Heart left ventricle (tissue), 16 donors: ENCODE measurements around the gene FAT1. TPM values are rescaled to one million over a fixed set of nuclear protein-coding genes. Genes with fewer than 3 reads are reported as not detected.

Experiments
- ATAC-seq, 4 donors: fragments of 200-7000 bp; cut with Tn5 transposase; one replicate each; pipeline ENCODE4 v1.9.1; 2020 to 2022; ENCODE audit warnings: moderate library complexity in 4 of 4, mild to moderate bottlenecking in 3 of 4, moderate number of reproducible peaks in 1 of 4
- DNase-seq, 5 donors: peaks; one replicate each; pipeline ENCODE4 v3.0.0-alpha.2; 2020
- H3K27ac ChIP-seq, 12 donors: fragments of 200-600 bp; sonication (generic) in 4 of 12; one replicate each; pipeline versions ENCODE4 v1.5.0 to v1.8.0; 2016 to 2022; ENCODE audit warnings: mild to moderate bottlenecking in 2 of 12
- H3K27me3 ChIP-seq, 9 donors: fragments of 200-600 bp; sonication (generic) in 2 of 9; one replicate each; pipeline versions ENCODE4 v1.5.1 to v1.8.0; 2016 to 2022; ENCODE audit warnings: mild to moderate bottlenecking in 3 of 9
- H3K36me3 ChIP-seq, 9 donors: fragments of 200-600 bp; sonication (generic) in 2 of 9; one replicate each; pipeline versions ENCODE4 v1.5.0 to v1.8.0; 2018 to 2022; ENCODE audit warnings: mild to moderate bottlenecking in 2 of 9
- H3K4me1 ChIP-seq, 12 donors: fragments of 200-600 bp; sonication (generic) in 4 of 12; one replicate each; pipeline versions ENCODE4 v1.5.0 to v1.8.0; 2016 to 2022; ENCODE audit warnings: mild to moderate bottlenecking in 3 of 12
- H3K4me3 ChIP-seq, 12 donors: fragments of 200-600 bp; sonication (generic) in 4 of 12; one replicate each; pipeline versions ENCODE4 v1.5.0 to v1.8.0; 2017 to 2022; ENCODE audit warnings: mild to moderate bottlenecking in 9 of 12, moderate library complexity in 4 of 12
- H3K9me3 ChIP-seq, 12 donors: fragments of 200-600 bp; sonication (generic) in 4 of 12; one replicate each; pipeline versions ENCODE4 v1.5.0 to v1.8.0; 2016 to 2022; ENCODE audit warnings: mild to moderate bottlenecking in 1 of 12
- POLR2A ChIP-seq, 2 donors: fragments of 450-650 bp; IDR thresholded peaks; one replicate each; pipeline ENCODE4 v1.6.1; 2017; ENCODE audit warnings: antibody characterized with exemption in 2 of 2, mild to moderate bottlenecking in 2 of 2, moderate library complexity in 2 of 2
- whole genome bisulfite sequencing, 4 donors: extraction: QIAGEN DNeasy Blood & Tissue Kit in 2 of 4; methylation state at CpG; one replicate each; pipeline versions ENCODE4 v1.1.5 to v1.1.7; 2013 to 2018; 5-methylcytosine and 5-hydroxymethylcytosine counted together
- intact Hi-C, 10 donors: fragments of 100-400 bp; cut with DNase I; formaldehyde crosslinking; loops; one replicate each; pipeline versions ENCODE4 v1.11.1 to v1.14.2; 2022
- polyA plus RNA-seq, 2 donors: library from polyadenylated mRNA; stranded (reverse); fragments of 200-250 nt; gene quantifications; one replicate each; pipeline ENCODE4 v1.2.3, GENCODE V29; 2013
- total RNA-seq, 9 donors: library from RNA; depleted of rRNA in 2 of 9; stranded (reverse); fragments of >200 nt in 2 of 9; fragmentation: NEBNext Ultra II Directional in 3 of 9; extraction: Animal tissue kit (Norgen Biotek cat#: 25700) in 3 of 9; gene quantifications; one replicate each; pipeline versions ENCODE4 v1.1.0 to v1.2.4, GENCODE V29; 2016 to 2023
- TF ChIP-seq, protein P1 (sequence below), 12 donors: fragments of 200-600 bp; sonication (generic) in 4 of 12; IDR thresholded peaks; one replicate each; pipeline versions ENCODE4 v1.5.0 to v1.8.0; 2018 to 2022; ENCODE audit warnings: antibody characterized with exemption in 12 of 12, mild to moderate bottlenecking in 5 of 12
- donor health status: ischemic (EF 13 %, LVEDD 7.1; RV severe dilation, severe dysfunction).
- donor health status: healthy with polysubstance abuse.
- donor health status: DM: no; HTN: yes; CAD: no.
- donor health status: DM: no; HTN: no; CAD: no.
- donor health status: ischemic (EF 25% LVEDD 6.9; RV normal size, moderate dysfunction).
- donor health status: ischemic (EF 25% LVEDD 5.7; RV mildly dilated, moderate dysfunction).
- donor health status: healthy.
- donor health status: DM: yes; HTN: yes; CAD: no.
- donor health status: ischemic (EF 35%, LVEDD 5.7; RV mildly dilated, moderate dysfunction).
- donor health status: nonischemic (EF 11% LVEDD 7.7; RV severe dilation, severe dysfunction).
- donor health status: DM: yes; HTN: yes; CAD: no.
- donor health status: PGD.
- donor health status: ischemic (EF 29% LVEDD 5.4; RV normal size, mild dysfunction).
- donor health status: nonischemic (EF 23%, LVEDD 6.1; RV moderate dilation, normal function).

FAT1 gene
- total and polyA plus RNA-seq, 11 donors: 15.2 to 151 (median 65.9) TPM

DNA sequence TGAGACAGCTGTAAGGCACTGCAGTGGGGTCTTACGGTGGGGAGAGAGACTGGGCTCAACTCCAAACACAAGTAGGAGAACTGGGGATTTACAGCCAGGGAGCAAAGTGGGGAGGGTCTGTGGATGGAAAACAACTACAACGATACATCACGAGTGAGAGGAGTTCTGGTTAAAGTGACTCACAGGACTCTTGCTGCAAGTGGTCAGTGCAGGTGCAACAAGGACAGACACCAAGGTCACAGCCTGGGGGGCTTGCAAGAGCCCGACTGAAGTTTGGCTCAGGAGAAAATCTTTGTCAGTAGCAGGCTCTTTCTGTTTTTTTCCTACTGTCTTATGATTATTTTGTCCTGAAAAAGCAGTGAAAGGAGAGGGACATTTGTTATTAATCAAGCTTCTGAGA, 10.1 kb upstream of the FAT1 start:
- H3K27me3 ChIP-seq: no peaks in the 10 kb centered on the region
- H3K36me3 ChIP-seq: no peaks in the 10 kb centered on the region
- WGBS, 4 donors: 45 to 63% (median 53%) methylated on average over 4 of the region's 4 CpGs
- DNase-seq (no peak), ATAC-seq (no peak)
- H3K27ac ChIP-seq: no peak overlapping the region
- H3K4me3 ChIP-seq: no peak overlapping the region
- no peaks in the 10 kb centered on the region for H3K4me1 ChIP-seq
- TF ChIP-seq, protein P1, sequence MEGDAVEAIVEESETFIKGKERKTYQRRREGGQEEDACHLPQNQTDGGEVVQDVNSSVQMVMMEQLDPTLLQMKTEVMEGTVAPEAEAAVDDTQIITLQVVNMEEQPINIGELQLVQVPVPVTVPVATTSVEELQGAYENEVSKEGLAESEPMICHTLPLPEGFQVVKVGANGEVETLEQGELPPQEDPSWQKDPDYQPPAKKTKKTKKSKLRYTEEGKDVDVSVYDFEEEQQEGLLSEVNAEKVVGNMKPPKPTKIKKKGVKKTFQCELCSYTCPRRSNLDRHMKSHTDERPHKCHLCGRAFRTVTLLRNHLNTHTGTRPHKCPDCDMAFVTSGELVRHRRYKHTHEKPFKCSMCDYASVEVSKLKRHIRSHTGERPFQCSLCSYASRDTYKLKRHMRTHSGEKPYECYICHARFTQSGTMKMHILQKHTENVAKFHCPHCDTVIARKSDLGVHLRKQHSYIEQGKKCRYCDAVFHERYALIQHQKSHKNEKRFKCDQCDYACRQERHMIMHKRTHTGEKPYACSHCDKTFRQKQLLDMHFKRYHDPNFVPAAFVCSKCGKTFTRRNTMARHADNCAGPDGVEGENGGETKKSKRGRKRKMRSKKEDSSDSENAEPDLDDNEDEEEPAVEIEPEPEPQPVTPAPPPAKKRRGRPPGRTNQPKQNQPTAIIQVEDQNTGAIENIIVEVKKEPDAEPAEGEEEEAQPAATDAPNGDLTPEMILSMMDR (IDR thresholded peaks at IDR 0.05): no peak
- no peak for TF ChIP-seq POLR2A (IDR thresholded peaks at IDR 0.05)
- intact Hi-C loops: no loop called here
- H3K9me3 ChIP-seq: no peaks in the 10 kb centered on the region

DNA sequence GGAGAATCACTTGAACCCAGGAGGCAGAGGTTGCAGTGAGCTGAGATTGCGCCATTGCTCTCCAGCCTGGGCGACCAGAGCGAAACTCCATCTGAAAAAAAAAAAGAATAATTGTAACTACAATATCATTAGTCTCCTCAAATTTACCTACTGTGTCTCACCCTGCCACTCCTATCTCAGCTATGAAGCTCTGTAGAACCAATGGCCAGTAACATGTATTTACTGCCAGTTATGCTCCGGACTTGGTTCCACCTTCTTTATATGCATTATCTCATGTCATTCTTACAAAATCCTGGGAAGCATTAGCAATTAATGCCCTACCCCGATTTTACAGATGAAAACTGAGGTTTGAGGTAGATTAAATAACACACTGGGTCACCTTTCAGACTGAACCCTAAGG, 7.0 kb upstream of the FAT1 start:
- H3K27me3 ChIP-seq: peaks cover 0 to 19% (median 0%) of the 10 kb centered on the region in 9 donors
- peaks cover 0 to 11% (median 0%) of the 10 kb centered on the region in 12 donors for H3K4me1 ChIP-seq
- intact Hi-C loops: no loop called here
- DNase-seq: no peak
- H3K9me3 ChIP-seq: no peaks in the 10 kb centered on the region
- WGBS, 4 donors: 90 to 93% (median 92%) methylated on average over 5 of the region's 5 CpGs
- no peak overlapping the region for H3K27ac ChIP-seq
- ATAC-seq: no peak
- H3K36me3 ChIP-seq: no peaks in the 10 kb centered on the region
- H3K4me3 ChIP-seq: no peak overlapping the region
- TF ChIP-seq, protein P1 (IDR thresholded peaks at IDR 0.05): no peak
- TF ChIP-seq POLR2A (IDR thresholded peaks at IDR 0.05): no peak

DNA sequence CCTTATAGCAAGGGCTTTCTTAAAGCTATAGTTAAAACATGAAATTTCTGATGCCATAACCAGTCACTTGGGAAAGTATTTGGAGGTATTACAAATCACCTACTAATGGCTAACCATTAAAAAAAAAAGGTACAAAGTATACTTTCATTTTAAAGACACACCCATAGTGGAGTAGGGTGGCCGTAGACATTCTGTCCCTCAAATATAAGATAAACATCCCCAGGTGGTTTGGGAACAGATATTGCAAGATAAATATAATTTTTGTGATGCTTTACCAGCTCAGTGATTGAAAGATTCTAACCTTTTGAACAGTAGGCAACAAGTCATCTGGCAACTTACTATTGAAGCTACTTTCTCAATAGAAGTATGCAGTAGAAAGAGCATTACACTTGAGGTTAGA, 6.2 kb upstream of the FAT1 start:
- no peak overlapping the region for H3K4me3 ChIP-seq
- intact Hi-C loops: loop anchor here in 7 of 10 donors (5.0 to 10.0 kb wide), 7 partner anchors 63 to 875 kb away; no protein-coding TSS in a partner anchor
- H3K27ac ChIP-seq: no peak overlapping the region
- peaks cover 0 to 11% (median 0%) of the 10 kb centered on the region in 12 donors for H3K4me1 ChIP-seq
- ATAC-seq (no peak), DNase-seq (no peak)
- H3K36me3 ChIP-seq: no peaks in the 10 kb centered on the region
- WGBS, 4 donors: 86 to 97% (median 92%) methylated on average over 1 of the region's 1 CpG
- H3K9me3 ChIP-seq: no peaks in the 10 kb centered on the region
- TF ChIP-seq POLR2A (IDR thresholded peaks at IDR 0.05): no peak
- TF ChIP-seq, protein P1 (IDR thresholded peaks at IDR 0.05): no peak
- peaks cover 0 to 26% (median 0%) of the 10 kb centered on the region in 9 donors for H3K27me3 ChIP-seq

DNA sequence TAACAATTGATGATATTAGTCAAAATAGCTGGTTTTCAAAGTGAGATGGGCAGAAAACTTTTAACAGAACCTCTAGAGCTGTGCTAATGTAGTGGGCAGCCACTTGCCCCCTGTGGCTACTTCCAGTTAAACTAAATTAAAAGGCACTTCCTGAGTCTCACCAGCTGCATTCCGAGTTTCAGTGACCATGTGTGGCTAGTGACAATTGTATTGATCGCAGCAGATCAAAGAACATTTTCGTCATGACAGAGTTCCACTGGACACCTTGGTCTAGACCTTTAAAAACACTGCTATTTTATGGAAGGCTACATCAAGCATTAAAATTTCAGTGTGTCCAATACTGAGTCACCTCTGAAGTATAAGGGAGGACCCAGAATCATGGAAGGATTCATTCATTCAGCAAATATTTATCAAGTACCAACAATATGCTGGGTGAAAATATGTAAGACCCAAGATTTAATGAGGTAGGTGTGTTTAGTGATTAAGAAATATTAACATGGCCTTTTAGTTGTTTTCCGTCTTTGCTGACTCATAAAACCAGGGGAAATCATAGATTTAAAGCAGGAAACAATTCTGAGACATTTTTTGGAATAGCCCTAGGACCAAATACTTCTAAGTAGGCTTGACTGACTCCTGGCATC, 5.1 kb upstream of the FAT1 start:
- H3K27me3 ChIP-seq: peaks cover 0 to 37% (median 0%) of the 10 kb centered on the region in 9 donors
- TF ChIP-seq POLR2A (IDR thresholded peaks at IDR 0.05): no peak
- TF ChIP-seq, protein P1 (IDR thresholded peaks at IDR 0.05): no peak
- DNase-seq (no peak), ATAC-seq (no peak)
- H3K36me3 ChIP-seq: no peaks in the 10 kb centered on the region
- no peak overlapping the region for H3K4me3 ChIP-seq
- 65 to 81% (median 74%) methylated on average over 4 of the region's 4 CpGs for WGBS, 4 donors
- intact Hi-C loops: loop anchor here in 7 of 10 donors (5.0 to 10.0 kb wide), 7 partner anchors 61 to 876 kb away; no protein-coding TSS in a partner anchor
- H3K4me1 ChIP-seq: peaks cover 0 to 17% (median 0%) of the 10 kb centered on the region in 12 donors
- H3K9me3 ChIP-seq: no peaks in the 10 kb centered on the region
- no peak overlapping the region for H3K27ac ChIP-seq
